ENCODE results near the gene KYAT1. TPM values are rescaled to one million over a fixed set of nuclear protein-coding genes. Genes with fewer than 3 reads are reported as not detected.

Gene KYAT1
- total RNA-seq, 1 experiment from 2014 or later = 7.8 TPM

- BruUV-seq (replicated peaks) = no TSS peak
- Histone ChIP-seq H3K36me3 (ENCODE audit: control insufficient read depth, insufficient read depth, low read length) (no peaks in the 10 kb centered on the region; the same call in 1 of the 2 replicates), H3K27me3 (replicated peaks; ENCODE audit: control insufficient read depth, insufficient read depth, low read length) (no peaks in the 10 kb centered on the region), H3K4me1 (no peaks in the 10 kb centered on the region), H3K9me3 (no peaks in the 10 kb centered on the region), H3K4me3 (ENCODE audit: low read depth, low read length) (no peak overlapping the region)
- H3K9me3 Mint-ChIP-seq (ENCODE audit: unreplicated experiment) = no peaks in the 10 kb centered on the region
- DNase-seq = no peak
- no peaks in the 10 kb centered on the region for H3K27me3 Mint-ChIP-seq (ENCODE audit: insufficient read depth, unreplicated experiment)
- intact Hi-C loops (cut with micrococcal nuclease; ENCODE audit: unreplicated experiment) = no loop called here
- POLR2A ChIA-PET = interaction anchor here (0.5 kb wide), 1 partner anchor 14 kb away, joined by 4 read pairs; no protein-coding TSS in a partner anchor
- TF ChIP-seq CTCF (IDR thresholded peaks at IDR 0.05; ENCODE audit: insufficient read depth in 1 of 2, low read depth in 1 of 2, low read length in 1 of 2, severe bottlenecking in 1 of 2, unreplicated experiment in 1 of 2) = no peak
- H3K27ac Mint-ChIP-seq (ENCODE audit: unreplicated experiment) = no peak overlapping the region
- H3K4me3 Mint-ChIP-seq (ENCODE audit: unreplicated experiment) = no peak overlapping the region
- peaks cover 31% of the 10 kb centered on the region for H3K36me3 Mint-ChIP-seq (ENCODE audit: insufficient read depth, unreplicated experiment)
- CTCF ChIA-PET = interaction anchor here (0.6 to 0.7 kb wide), 2 partner anchors 75 to 101 kb away, joined by 4 to 5 read pairs; partner anchors contain the start of gene ENDOG
- H3K4me1 Mint-ChIP-seq (ENCODE audit: low read depth, unreplicated experiment) = peaks cover 6% of the 10 kb centered on the region
These were observed 37.8 kb upstream of the KYAT1 start for GRCh38 chr9:128919402-128920089.

- no peaks in the 10 kb centered on the region for H3K27me3 ChIP-seq (replicated peaks; ENCODE audit: control insufficient read depth, insufficient read depth, low read length)
- intact Hi-C loops (cut with micrococcal nuclease; ENCODE audit: unreplicated experiment) = no loop called here
- ChIA-PET CTCF (no interaction called here), POLR2A (no interaction called here)
- peaks cover 34% of the 10 kb centered on the region for H3K36me3 Mint-ChIP-seq (ENCODE audit: insufficient read depth, unreplicated experiment)
- H3K4me3 ChIP-seq (ENCODE audit: low read depth, low read length) = no peak overlapping the region
- no TSS peak for BruUV-seq (replicated peaks)
- H3K4me3 Mint-ChIP-seq (ENCODE audit: unreplicated experiment) = no peak overlapping the region
- no peak for DNase-seq
- TF ChIP-seq CTCF (IDR thresholded peaks at IDR 0.05; ENCODE audit: insufficient read depth in 1 of 2, low read depth in 1 of 2, low read length in 1 of 2, severe bottlenecking in 1 of 2, unreplicated experiment in 1 of 2) = no peak
- H3K27me3 Mint-ChIP-seq (ENCODE audit: insufficient read depth, unreplicated experiment) = no peaks in the 10 kb centered on the region
- no peak overlapping the region for H3K27ac Mint-ChIP-seq (ENCODE audit: unreplicated experiment)
- H3K9me3 ChIP-seq = no peaks in the 10 kb centered on the region
- H3K9me3 Mint-ChIP-seq (ENCODE audit: unreplicated experiment) = no peaks in the 10 kb centered on the region
- H3K36me3 ChIP-seq (ENCODE audit: control insufficient read depth, insufficient read depth, low read length) = no peaks in the 10 kb centered on the region; the same call in 1 of the 2 replicates
- H3K4me1 ChIP-seq = no peaks in the 10 kb centered on the region
- H3K4me1 Mint-ChIP-seq (ENCODE audit: low read depth, unreplicated experiment) = peaks cover 6% of the 10 kb centered on the region
These were observed 37.2 kb upstream of the KYAT1 start for GRCh38 chr9:128918921-128919320.

- H3K4me3 Mint-ChIP-seq (ENCODE audit: unreplicated experiment) = no peak overlapping the region
- ChIA-PET POLR2A (no interaction called here), CTCF (no interaction called here)
- Histone ChIP-seq H3K4me3 (ENCODE audit: low read depth, low read length) (no peak overlapping the region), H3K36me3 (ENCODE audit: control insufficient read depth, insufficient read depth, low read length) (no peaks in the 10 kb centered on the region; the same call in 1 of the 2 replicates), H3K9me3 (no peaks in the 10 kb centered on the region), H3K4me1 (peaks cover 7% of the 10 kb centered on the region), H3K27me3 (replicated peaks; ENCODE audit: control insufficient read depth, insufficient read depth, low read length) (no peaks in the 10 kb centered on the region)
- no peaks in the 10 kb centered on the region for H3K9me3 Mint-ChIP-seq (ENCODE audit: unreplicated experiment)
- intact Hi-C loops (cut with micrococcal nuclease; ENCODE audit: unreplicated experiment) = no loop called here
- H3K27me3 Mint-ChIP-seq (ENCODE audit: insufficient read depth, unreplicated experiment) = no peaks in the 10 kb centered on the region
- H3K27ac Mint-ChIP-seq (ENCODE audit: unreplicated experiment) = no peak overlapping the region
- peaks cover 16% of the 10 kb centered on the region for H3K4me1 Mint-ChIP-seq (ENCODE audit: low read depth, unreplicated experiment)
- H3K36me3 Mint-ChIP-seq (ENCODE audit: insufficient read depth, unreplicated experiment) = peaks cover 42% of the 10 kb centered on the region
- no peak for TF ChIP-seq CTCF (IDR thresholded peaks at IDR 0.05; ENCODE audit: insufficient read depth in 1 of 2, low read depth in 1 of 2, low read length in 1 of 2, severe bottlenecking in 1 of 2, unreplicated experiment in 1 of 2)
- no peak for DNase-seq
- BruUV-seq (replicated peaks) = TSS peak; percentile 24
These were observed 35.5 kb upstream of the KYAT1 start for GRCh38 chr9:128917151-128917849.

Measured in Caco-2 (cell line).